B cell (primary cell): ENCODE measurements around the gene CPLANE1.

Source experiments
- CTCF ChIP-seq: fragments of 200-600 bp; IDR thresholded peaks from one replicate; pipeline ENCODE4 v1.8.0; 2022; ENCODE audit warnings: antibody characterized with exemption, mild to moderate bottlenecking
- EZH2 ChIP-seq: IDR thresholded peaks from 2 replicates; pipeline ENCODE4 v1.6.1; 2012; ENCODE audit warnings: borderline replicate concordance, low read depth, mild to moderate bottlenecking, moderate library complexity, low read length; ENCODE audit not compliant: insufficient read depth, poor library complexity, severe bottlenecking

- TF ChIP-seq CTCF (no peak), EZH2 (no peak)
Measured at GRCh38 chr5:37121027-37121426, 128.1 kb downstream of the CPLANE1 start.
